22Rv1 (cell line): ENCODE data around the gene ATP9A.
"Not testable (repeated sequence)": the region's sequence is repeated elsewhere in the genome, so short reads cannot be mapped to it uniquely, and the experiment has no call there.

Experiments
- H3K27ac ChIP-seq: fragments of 450-650 bp; 2 replicates; pipeline ENCODE4 v1.5.1; 2017
- ZFX ChIP-seq: fragments of 450-650 bp; IDR thresholded peaks from 2 replicates; pipeline ENCODE4 v1.6.1; 2017; ENCODE audit warnings: antibody characterized with exemption, borderline replicate concordance
- TF ChIP-seq, protein P1 (sequence below): fragments of 450-650 bp; IDR thresholded peaks from 2 replicates; pipeline ENCODE4 v1.5.1; 2017; ENCODE audit warnings: mild to moderate bottlenecking

The ATP9A gene

DNA sequence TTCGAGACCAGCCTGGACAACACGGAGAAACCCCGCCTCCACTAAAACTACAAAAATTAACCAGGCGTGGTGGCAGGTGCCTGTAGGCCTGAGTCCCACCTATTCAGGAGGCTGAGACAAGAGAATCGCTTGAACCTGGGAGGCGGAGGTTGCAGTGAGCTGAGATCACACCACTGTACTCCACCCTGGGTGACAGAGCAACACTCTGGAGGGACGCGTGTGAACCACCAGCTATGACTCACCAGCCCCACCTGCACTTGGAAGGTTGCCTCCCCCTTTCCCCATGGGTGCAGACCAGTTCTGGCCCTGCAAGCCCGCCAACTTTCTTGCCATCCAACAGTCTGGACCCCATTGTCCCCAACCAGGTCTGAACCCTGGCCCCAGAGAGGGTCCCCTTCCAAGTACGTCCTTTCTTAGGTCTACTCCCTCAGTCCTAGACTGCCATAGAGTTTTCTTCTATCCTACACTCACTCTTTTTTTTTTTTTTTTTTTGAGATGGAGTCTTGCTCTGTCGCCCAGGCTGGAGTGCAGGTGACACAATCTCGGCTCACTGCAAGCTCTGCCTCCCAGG, 29.2 kb downstream of the ATP9A start:
- TF ChIP-seq ZFX = no peak
- TF ChIP-seq, protein P1, sequence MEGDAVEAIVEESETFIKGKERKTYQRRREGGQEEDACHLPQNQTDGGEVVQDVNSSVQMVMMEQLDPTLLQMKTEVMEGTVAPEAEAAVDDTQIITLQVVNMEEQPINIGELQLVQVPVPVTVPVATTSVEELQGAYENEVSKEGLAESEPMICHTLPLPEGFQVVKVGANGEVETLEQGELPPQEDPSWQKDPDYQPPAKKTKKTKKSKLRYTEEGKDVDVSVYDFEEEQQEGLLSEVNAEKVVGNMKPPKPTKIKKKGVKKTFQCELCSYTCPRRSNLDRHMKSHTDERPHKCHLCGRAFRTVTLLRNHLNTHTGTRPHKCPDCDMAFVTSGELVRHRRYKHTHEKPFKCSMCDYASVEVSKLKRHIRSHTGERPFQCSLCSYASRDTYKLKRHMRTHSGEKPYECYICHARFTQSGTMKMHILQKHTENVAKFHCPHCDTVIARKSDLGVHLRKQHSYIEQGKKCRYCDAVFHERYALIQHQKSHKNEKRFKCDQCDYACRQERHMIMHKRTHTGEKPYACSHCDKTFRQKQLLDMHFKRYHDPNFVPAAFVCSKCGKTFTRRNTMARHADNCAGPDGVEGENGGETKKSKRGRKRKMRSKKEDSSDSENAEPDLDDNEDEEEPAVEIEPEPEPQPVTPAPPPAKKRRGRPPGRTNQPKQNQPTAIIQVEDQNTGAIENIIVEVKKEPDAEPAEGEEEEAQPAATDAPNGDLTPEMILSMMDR = no peak
- H3K27ac ChIP-seq = no peak overlapping the region

DNA sequence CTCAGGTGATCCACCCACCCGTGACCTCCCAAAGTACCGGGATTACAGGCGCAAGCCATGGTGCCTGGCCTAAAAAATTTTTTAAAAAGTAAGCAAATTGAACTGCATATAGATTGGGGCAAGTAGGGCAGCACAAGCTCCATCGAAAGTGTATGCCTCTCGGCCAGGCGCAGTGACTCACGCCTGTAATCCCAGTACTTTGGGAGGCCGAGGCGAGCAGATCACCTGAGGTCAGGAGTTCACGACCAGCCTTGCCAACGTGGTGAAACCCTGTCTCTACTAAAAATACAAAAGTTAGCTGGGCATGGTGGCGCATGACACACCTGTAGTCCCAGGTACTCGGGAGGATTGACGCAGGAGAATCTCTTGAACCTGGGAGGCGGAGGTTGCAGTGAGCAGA, 29.9 kb downstream of the ATP9A start:
- not testable (repeated sequence) for H3K27ac ChIP-seq

DNA sequence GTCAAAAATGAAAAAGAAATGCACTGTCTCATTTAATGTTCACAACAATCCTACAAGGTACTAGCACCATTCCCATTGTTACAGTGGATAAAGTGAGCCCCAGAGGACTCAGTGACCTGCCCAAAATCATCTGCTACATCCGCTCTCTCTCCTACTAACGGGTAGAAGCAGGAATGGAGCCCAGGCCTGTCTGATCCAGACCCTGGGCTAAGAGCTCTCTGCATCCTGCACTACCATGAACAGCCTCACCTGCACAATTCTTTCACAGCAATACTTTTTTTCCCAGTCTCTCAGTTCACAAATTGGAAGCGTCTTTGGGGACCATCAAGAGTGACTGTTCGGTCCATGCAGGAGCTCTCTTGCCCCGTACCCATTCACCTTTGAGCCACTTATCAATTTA, 31.2 kb downstream of the ATP9A start:
- H3K27ac ChIP-seq = no peak overlapping the region
- TF ChIP-seq, protein P1 = no peak
- TF ChIP-seq ZFX = no peak

DNA sequence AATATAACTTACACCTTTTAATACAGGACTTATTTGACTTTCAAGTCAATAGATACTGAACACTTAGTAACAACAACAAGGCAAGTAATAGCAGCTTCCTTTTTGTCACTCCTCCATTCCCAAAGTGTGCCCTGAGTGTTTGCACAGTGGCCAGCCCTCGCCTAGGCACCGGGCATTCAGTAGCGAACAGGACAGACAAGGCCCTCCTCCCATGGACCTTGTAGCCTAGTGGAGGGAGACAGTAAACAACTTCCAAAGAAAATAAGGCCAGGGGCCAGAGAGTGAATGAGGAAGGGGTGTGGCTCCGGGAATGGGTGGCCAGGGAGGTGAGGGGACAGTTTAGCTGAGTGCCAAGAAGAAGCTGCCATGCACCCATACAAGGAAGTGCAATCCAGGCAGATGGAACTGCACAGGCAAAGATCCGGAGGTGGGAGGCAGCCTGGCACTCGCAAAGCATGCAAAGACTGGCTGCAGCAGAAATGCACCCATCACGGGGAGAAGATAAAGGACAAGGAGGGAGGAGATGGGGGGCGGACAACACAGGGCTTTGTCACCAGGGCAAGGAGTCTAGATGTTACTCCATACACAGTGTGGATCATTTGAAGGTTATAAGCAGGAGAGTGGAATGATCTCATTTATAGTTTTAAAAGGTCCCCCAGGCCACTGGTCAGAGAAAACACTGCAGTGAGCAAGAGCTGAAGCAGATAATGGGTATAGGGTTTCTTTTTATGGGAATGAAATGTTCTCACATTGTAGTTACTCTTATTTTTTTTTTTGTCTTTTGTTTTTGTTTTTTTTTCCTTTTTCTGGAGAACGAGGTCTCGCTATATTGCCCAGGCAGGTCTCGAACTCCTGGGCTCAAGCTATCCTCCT, 32.2 kb downstream of the ATP9A start:
- H3K27ac ChIP-seq = no peak overlapping the region
- TF ChIP-seq ZFX = no peak
- TF ChIP-seq, protein P1 = no peak

DNA sequence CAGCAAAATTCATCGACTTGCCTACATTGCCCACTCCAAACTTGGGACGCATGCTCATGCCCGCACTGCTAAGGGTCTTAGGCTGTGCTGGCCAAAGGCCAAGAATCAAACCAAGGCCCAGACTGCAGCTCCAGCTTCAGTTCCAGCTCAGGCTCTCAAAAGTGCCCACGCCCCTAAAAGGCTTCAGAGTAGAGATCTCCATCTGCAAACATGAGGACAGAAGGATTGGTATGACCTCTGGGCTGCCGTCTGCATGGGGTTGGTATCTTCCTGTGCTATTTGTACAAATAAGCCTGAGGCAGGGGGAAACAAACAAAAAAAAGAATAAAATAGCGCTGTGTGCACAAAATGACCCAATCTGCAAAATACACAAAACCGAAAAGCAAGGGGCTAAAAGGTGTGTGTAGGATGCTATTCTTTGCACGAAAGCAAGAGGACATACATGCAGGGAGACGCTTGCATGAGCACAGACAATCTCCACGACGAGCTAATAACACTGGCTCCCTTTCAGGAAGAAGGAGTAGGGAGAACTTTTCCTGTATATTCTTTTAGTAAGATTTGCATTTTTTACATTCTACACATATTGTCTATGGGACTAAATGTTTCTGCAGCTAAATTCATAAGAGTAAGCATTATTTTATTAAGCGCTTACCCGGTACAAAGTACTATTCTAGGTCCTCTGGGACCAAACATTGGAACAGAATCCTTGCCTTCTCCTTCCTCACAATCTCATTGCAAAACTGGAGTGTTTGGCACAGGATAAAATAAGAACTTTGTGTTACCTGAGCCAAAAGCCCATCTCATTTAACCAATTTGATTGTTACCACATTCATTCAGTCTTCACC, 33.1 kb downstream of the ATP9A start:
- TF ChIP-seq, protein P1 = no peak
- no peak for TF ChIP-seq ZFX
- H3K27ac ChIP-seq = no peak overlapping the region

DNA sequence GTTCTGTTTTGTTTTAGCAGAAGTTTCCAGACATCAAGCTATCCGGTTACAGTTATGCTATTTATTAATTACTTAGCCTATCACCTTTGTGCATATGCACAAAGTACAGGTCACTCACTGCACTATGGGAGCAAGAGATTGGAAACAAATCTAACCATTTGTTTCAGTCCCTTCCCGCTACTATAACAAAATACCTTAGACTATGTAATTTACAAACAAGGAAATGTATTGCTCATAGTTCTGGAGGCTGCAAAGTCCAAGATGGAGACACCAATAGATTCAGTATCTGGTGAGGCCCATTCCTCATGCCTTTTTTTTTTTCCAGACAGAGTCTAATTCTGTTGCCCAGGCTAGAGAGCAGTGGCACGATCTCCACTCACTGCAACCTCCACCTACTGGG, 35.1 kb downstream of the ATP9A start:
- no peak overlapping the region for H3K27ac ChIP-seq
- TF ChIP-seq, protein P1 = no peak
- no peak for TF ChIP-seq ZFX

DNA sequence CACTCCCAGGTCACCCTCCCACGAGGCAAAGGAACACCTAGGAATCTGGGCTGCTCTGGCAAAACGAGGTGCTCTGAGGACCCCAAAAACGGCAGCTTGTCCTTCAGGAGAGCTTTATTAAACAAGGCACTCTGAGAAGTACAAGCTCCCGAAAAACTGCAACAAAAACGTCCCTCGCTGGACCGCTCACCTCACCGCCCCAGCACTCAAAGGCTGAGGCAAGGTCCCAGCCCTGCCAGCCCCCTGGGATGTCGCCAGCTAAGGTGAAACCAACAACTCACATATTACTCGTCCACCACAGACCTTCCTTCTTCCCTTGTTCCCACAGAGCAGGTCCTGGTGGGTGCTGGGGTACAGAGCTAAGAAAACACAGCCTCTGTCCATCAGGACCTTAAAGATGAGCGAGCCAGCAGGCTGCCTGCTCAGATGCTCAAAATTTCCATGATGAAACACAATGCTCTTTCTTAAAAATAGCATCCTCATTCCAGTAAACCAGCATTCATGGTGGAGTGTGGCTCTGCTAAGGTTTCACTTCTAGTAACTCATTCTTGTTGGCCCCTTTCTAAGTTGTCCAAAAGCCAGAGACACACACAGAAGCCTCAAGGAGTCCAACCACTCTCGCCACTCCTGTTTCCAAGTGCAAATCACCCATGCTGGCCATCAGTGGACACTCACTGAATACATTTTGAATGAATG, 35.9 kb downstream of the ATP9A start:
- no peak for TF ChIP-seq ZFX
- TF ChIP-seq, protein P1 = no peak
- H3K27ac ChIP-seq = no peak overlapping the region
